Ishikawa (cell line): ENCODE data around the gene RXRG.

Experiments used
- RAD21 ChIP-seq: IDR thresholded peaks from 2 replicates; pipeline ENCODE4 v1.6.1; 2012; ENCODE audit warnings: low read depth
- YY1 ChIP-seq: IDR thresholded peaks from 2 replicates; pipeline ENCODE4 v1.6.1; 2012; ENCODE audit warnings: low read depth
- TF ChIP-seq, protein P1 (sequence below): IDR thresholded peaks from 2 replicates; pipeline ENCODE4 v1.6.1; 2012

DNA sequence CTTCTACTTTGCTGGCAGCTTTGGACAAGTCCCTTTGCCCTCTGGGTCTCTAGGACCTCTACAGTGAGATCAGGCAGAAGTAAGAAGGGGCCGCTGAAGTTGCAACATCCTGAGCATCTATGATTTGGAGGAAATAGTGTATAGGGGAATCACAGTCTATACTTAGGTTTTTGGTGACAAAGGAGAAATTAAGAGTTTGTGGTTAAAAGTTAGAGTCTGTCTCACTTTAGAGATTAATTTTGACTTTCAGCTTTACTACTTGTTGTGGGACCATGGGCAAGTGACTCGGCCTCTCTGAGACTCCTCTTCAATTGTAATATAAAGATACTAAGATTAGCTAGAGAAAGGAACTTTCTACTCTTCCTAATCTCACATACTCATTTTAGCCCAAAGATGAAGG lies 55.3 kb downstream of the RXRG start:
- TF ChIP-seq RAD21 = no peak
- no peak for TF ChIP-seq YY1
- TF ChIP-seq, protein P1, sequence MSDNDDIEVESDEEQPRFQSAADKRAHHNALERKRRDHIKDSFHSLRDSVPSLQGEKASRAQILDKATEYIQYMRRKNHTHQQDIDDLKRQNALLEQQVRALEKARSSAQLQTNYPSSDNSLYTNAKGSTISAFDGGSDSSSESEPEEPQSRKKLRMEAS = no peak
